Anterior cingulate cortex (tissue), 58 donors: ENCODE measurements around the gene HMGCS2.

ENCODE experiments used
- DNase-seq, 58 donors: peaks; one replicate each; lab custom pipeline; 2025; lab: John Stamatoyannopoulos, UW

The HMGCS2 gene

GRCh38 chr1:119768778-119769177 is at the start of gene HMGCS2:
Gene HMGCS2, minus strand, starts transcription at chr1:119768905. Its CDS starts 61 bp downstream, at chr1:119768844.
- DNase-seq = no peak

GRCh38 chr1:119818181-119818580 is 49.5 kb upstream of the HMGCS2 start:
- no peak for DNase-seq

GRCh38 chr1:119816407-119816806 is 47.7 kb upstream of the HMGCS2 start:
- no peak for DNase-seq

- no peak for DNase-seq
Observed at GRCh38 chr1:119815928-119816327, 47.2 kb upstream of the HMGCS2 start.

- no peak for DNase-seq
Observed at GRCh38 chr1:119815361-119815760, 46.7 kb upstream of the HMGCS2 start.

GRCh38 chr1:119814288-119814687 is 45.6 kb upstream of the HMGCS2 start:
- no peak for DNase-seq

- DNase-seq = no peak
Observed at GRCh38 chr1:119811985-119812557, 43.4 kb upstream of the HMGCS2 start.

GRCh38 chr1:119811387-119811786 is 42.7 kb upstream of the HMGCS2 start, which contains the start of gene REG4:
Gene REG4, minus strand, starts transcription at chr1:119811460. Its CDS starts 2,691 bp downstream, at chr1:119808769.
- DNase-seq = no peak

GRCh38 chr1:119808972-119809550 is 40.4 kb upstream of the HMGCS2 start:
- DNase-seq = peak in 52 of 58 donors; percentile 0 to 75 (median 36)

GRCh38 chr1:119808491-119808890 is 39.8 kb upstream of the HMGCS2 start:
- no peak for DNase-seq

- no peak for DNase-seq
Observed at GRCh38 chr1:119806489-119806888, 37.8 kb upstream of the HMGCS2 start.

GRCh38 chr1:119805746-119806145 is 37.0 kb upstream of the HMGCS2 start:
- DNase-seq = no peak

GRCh38 chr1:119805247-119805646 is 36.5 kb upstream of the HMGCS2 start:
- DNase-seq = no peak

GRCh38 chr1:119799599-119800177 is 31.0 kb upstream of the HMGCS2 start:
- DNase-seq = no peak

GRCh38 chr1:119799003-119799402 is 30.3 kb upstream of the HMGCS2 start:
- DNase-seq = no peak

GRCh38 chr1:119797606-119798005 is 28.9 kb upstream of the HMGCS2 start:
- DNase-seq = no peak

GRCh38 chr1:119797162-119797561 is 28.5 kb upstream of the HMGCS2 start:
- no peak for DNase-seq

GRCh38 chr1:119795261-119796200 is 26.8 kb upstream of the HMGCS2 start:
- peak in 4 of 58 donors; percentile 2 to 25 (median 6) for DNase-seq

GRCh38 chr1:119794876-119795240 is 26.2 kb upstream of the HMGCS2 start:
- peak in 3 of 58 donors; percentile 15 to 25 (median 23) for DNase-seq

GRCh38 chr1:119794230-119794875 is 25.6 kb upstream of the HMGCS2 start:
- DNase-seq = no peak
